HG03196 (cell line): ENCODE measurements around the gene RPUSD3.

ENCODE experiments used
- ATAC-seq: cut with Tn5 transposase; IDR thresholded peaks from one replicate; pipeline ENCODE4 v1.9.1; 2021; ENCODE audit not compliant: unreplicated experiment

Gene RPUSD3

GRCh38 chr3:9834520-9835380 lies 9.1 kb downstream of the RPUSD3 start:
- no peak for ATAC-seq

- no peak for ATAC-seq
These were observed 10.7 kb downstream of the RPUSD3 start for GRCh38 chr3:9833078-9833477.

GRCh38 chr3:9831253-9831652 lies 12.6 kb downstream of the RPUSD3 start:
- ATAC-seq: no peak

- no peak for ATAC-seq
These were observed 14.7 kb downstream of the RPUSD3 start for GRCh38 chr3:9828801-9829755.

GRCh38 chr3:9826815-9827573 lies 16.8 kb downstream of the RPUSD3 start:
- ATAC-seq: no peak

GRCh38 chr3:9825451-9826040 lies 18.3 kb downstream of the RPUSD3 start:
- ATAC-seq: no peak

GRCh38 chr3:9820946-9821345 lies 22.9 kb downstream of the RPUSD3 start:
- ATAC-seq: no peak

GRCh38 chr3:9820543-9820942 lies 23.3 kb downstream of the RPUSD3 start:
- ATAC-seq: no peak

GRCh38 chr3:9818666-9819335 lies 25.0 kb downstream of the RPUSD3 start:
- ATAC-seq: no peak

GRCh38 chr3:9817436-9817835 lies 26.4 kb downstream of the RPUSD3 start:
- ATAC-seq: no peak

- no peak for ATAC-seq
These were observed 27.8 kb downstream of the RPUSD3 start for GRCh38 chr3:9815986-9816385.

- ATAC-seq: no peak
These were observed 30.8 kb downstream of the RPUSD3 start for GRCh38 chr3:9812870-9813483.

- no peak for ATAC-seq
These were observed 33.0 kb downstream of the RPUSD3 start for GRCh38 chr3:9810846-9811245.

GRCh38 chr3:9810433-9810770 lies 33.4 kb downstream of the RPUSD3 start:
- no peak for ATAC-seq

GRCh38 chr3:9809615-9810432 lies 34.0 kb downstream of the RPUSD3 start, which contains the start of gene TTLL3:
TSS of gene TTLL3 (plus strand) at chr3:9810262. CDS start at chr3:9810662, 400 bp downstream.
- ATAC-seq: peak; percentile 39

- no peak for ATAC-seq
These were observed 34.6 kb downstream of the RPUSD3 start for GRCh38 chr3:9809239-9809614.

GRCh38 chr3:9808345-9809037 lies 35.3 kb downstream of the RPUSD3 start:
- ATAC-seq: peak; percentile 35

- ATAC-seq: no peak
These were observed 35.8 kb downstream of the RPUSD3 start for GRCh38 chr3:9807981-9808344.
